Spleen (tissue), 11 donors: ENCODE data around the gene LTB4R2. TPM values are rescaled to one million over a fixed set of nuclear protein-coding genes. Genes with fewer than 3 reads are reported as not detected.

Experiments used
- DNase-seq: peaks from one replicate; pipeline ENCODE4 v3.0.0-alpha.2; 2020
- H3K27ac ChIP-seq, 8 donors: fragments of 200-600 bp; sonication (generic) in 7 of 8; 1 replicate in 4 of 8; 2 replicates in 4 of 8; pipeline versions ENCODE4 v1.5.0 to v1.8.0; 2016 to 2021; ENCODE audit warnings: inconsistent platforms in 4 of 8, mild to moderate bottlenecking in 4 of 8, moderate library complexity in 1 of 8
- H3K27me3 ChIP-seq, 7 donors: fragments of 200-600 bp; sonication (generic) in 6 of 7; replicated peaks in 1 of 7; 1 replicate in 4 of 7; 2 replicates in 3 of 7; pipeline versions ENCODE4 v1.5.0 to v1.8.0; 2016 to 2021; ENCODE audit warnings: inconsistent platforms in 3 of 7, mild to moderate bottlenecking in 1 of 7
- H3K36me3 ChIP-seq, 6 donors: fragments of 200-600 bp; sonication (generic) in 5 of 6; 1 replicate in 4 of 6; 2 replicates in 2 of 6; pipeline versions ENCODE4 v1.5.0 to v1.8.0; 2016 to 2021; ENCODE audit warnings: inconsistent platforms in 2 of 6
- H3K4me1 ChIP-seq, 6 donors: fragments of 200-600 bp; sonication (generic) in 5 of 6; 1 replicate in 3 of 6; 2 replicates in 3 of 6; pipeline versions ENCODE4 v1.5.0 to v1.8.0; 2016 to 2021; ENCODE audit warnings: inconsistent platforms in 3 of 6
- H3K4me3 ChIP-seq, 8 donors: fragments of 200-600 bp; sonication (generic) in 7 of 8; 1 replicate in 4 of 8; 2 replicates in 4 of 8; pipeline versions ENCODE4 v1.5.0 to v1.8.0; 2016 to 2021; ENCODE audit warnings: inconsistent platforms in 4 of 8, mild to moderate bottlenecking in 4 of 8, moderate library complexity in 2 of 8
- H3K9me3 ChIP-seq, 8 donors: fragments of 200-600 bp; sonication (generic) in 7 of 8; 1 replicate in 4 of 8; 2 replicates in 4 of 8; pipeline versions ENCODE4 v1.5.0 to v1.8.0; 2016 to 2021; ENCODE audit warnings: inconsistent platforms in 4 of 8
- POLR2A ChIP-seq, 3 donors: fragments of 450-650 bp; IDR thresholded peaks; one replicate each; pipeline ENCODE4 v1.5.1; 2017; ENCODE audit warnings: antibody characterized with exemption in 3 of 3, mild to moderate bottlenecking in 1 of 3
- POLR2AphosphoS5 ChIP-seq, 3 donors: sonication (generic); formaldehyde crosslinking; IDR thresholded peaks; one replicate each; pipeline ENCODE4 v1.5.1; 2017; ENCODE audit warnings: antibody characterized with exemption in 3 of 3
- WGBS, 5 donors: extraction: QIAGEN DNeasy Blood & Tissue Kit in 3 of 5; methylation state at CpG; one replicate each; pipeline versions ENCODE4 v1.1.5 to v1.1.7; 2013 to 2018; 5-methylcytosine and 5-hydroxymethylcytosine counted together
- intact Hi-C: fragments of 100-400 bp; cut with DNase I; formaldehyde crosslinking; loops from one replicate; pipeline ENCODE4 v1.15.0; 2023; ENCODE audit warnings: low total_unique reads
- polyA plus RNA-seq, 3 donors: library from polyadenylated mRNA; stranded (reverse); fragments of 200-250 nt; gene quantifications; one replicate each; pipeline ENCODE4 v1.2.1, GENCODE V29; 2013
- total RNA-seq, 7 donors: library from RNA; depleted of rRNA in 3 of 7; stranded (reverse); fragments of >200 nt in 3 of 7; fragmentation: NEBNext Ultra II Directional in 4 of 7; extraction: Animal tissue kit (Norgen Biotek cat#: 25700) in 4 of 7; gene quantifications; one replicate each; pipeline versions ENCODE4 v1.1.0 to v1.2.1, GENCODE V29; 2016 to 2021
- TF ChIP-seq, protein P1 (sequence below), 11 experiments: fragments of 200-600 bp in 7 of 11; fragments of 450-650 bp in 4 of 11; sonication (generic) in 4 of 11; IDR thresholded peaks in 8 of 11; conservative IDR thresholded peaks in 3 of 11; 1 replicate in 7 of 11; 2 replicates in 4 of 11; pipeline versions ENCODE4 v1.4.0 to v1.8.0; 2016 to 2021; ENCODE audit warnings: antibody characterized with exemption in 11 of 11, inconsistent platforms in 4 of 11, mild to moderate bottlenecking in 1 of 11
- donor health status: healthy with polysubstance abuse.
- donor health status: DM: no; HTN: no; CAD: no; lungs with moderate emphysema.
- donor health status: DM: no; HTN: no; CAD: no.
- donor health status: Bipolar disorder and iron deficiency.
- donor health status: healthy.
- donor health status: DM: no; HTN: no; CAD: no.
- donor health status: DM: yes; HTN: yes; CAD: no.

The LTB4R2 gene
- total and polyA plus RNA-seq, 10 donors, result 0.83 to 32.3 (median 13.9) TPM

DNA sequence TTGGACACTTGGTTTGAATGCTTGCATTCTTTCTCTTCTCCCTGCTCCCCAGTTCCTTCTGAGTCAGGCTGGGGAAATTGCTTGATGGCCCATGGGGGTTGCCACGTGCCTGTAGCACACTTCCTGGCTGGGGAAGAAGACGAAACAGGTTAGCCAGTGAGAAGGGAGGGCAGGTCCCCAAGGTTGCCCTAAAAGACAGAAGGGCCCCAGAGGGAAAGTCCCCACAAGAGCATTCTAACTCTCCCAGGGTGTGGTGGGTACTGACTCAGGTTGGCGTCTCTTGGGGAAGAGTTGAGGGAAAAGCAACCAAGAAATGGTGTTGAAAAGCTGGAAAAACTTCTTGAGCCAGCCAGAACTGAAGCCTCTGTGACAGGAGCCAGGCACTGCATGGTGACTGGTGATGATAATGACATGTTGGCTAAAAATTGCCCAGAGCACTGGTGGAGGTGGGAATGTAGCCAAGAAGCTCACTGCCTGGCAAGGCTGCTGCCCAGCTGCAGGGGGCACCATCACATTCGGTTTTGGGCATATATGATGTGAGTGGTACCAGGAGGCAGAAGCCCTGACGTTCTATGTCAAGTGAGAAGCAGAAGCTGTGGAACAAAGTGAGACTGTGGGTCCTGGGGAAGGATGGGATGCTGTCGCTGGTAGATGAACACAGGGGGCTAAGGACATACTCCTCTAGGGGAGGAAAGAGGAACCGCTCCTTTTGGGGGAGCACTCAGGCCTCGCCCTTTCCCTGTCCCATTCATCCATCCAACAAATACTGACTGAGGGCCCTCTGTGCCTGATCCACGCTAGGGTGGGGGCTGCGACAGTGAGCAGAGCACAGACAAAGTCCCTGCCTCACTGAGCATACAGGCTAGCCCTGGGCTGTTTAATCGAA is 30.4 kb upstream of the LTB4R2 start:
- H3K27ac ChIP-seq, result peak overlapping the region in 7 of 8 donors; percentile 37 to 100 (median 84)
- WGBS, 5 donors, result 52 to 68% (median 56%) methylated on average over 11 of the region's 11 CpGs
- intact Hi-C loops, result no loop called here

DNA sequence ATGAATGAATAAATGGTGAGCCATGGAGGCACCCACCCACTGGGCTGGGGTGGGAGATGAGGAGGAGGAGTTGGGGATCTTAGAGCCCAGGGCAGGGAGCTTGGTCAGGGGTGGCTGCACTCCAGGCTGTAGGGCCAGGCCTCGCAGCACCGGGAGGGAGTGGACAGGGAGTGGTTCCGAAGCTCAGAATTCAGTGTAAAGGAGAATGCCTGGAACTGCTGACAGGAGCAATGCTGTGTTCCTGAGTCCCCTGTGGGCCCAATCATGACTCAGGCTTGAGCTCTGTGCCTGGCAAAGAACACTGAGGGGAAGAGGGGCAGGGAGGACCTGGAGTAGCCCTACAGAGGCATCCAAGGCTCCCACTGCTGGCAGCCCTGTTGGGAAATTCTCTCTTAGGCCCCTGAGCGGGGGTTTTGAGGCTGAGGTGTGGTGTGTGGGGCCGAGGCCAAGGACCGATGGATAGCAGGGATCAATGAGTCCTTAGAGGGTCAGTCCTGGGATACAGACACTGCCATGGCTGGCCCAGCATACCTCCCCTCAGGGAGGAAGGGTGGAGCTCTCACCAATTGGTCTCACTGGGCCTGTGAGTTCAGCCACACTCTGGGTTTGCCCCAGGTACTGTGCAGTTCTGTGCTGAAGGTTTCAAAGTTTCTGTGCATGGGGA is 29.0 kb upstream of the LTB4R2 start:
- Histone ChIP-seq H3K4me1 (peaks cover 14 to 76% (median 57%) of the 10 kb centered on the region in 6 donors), H3K4me3 (no peak overlapping the region), H3K27ac (peak overlapping the region in 2 of 8 donors; percentile 68 to 87), H3K9me3 (no peaks in the 10 kb centered on the region), H3K36me3 (no peaks in the 10 kb centered on the region), H3K27me3 (no peaks in the 10 kb centered on the region)
- no peak for DNase-seq
- WGBS, 5 donors, result 93 to 98% (median 94%) methylated on average over 6 of the region's 6 CpGs
- TF ChIP-seq POLR2AphosphoS5 (IDR thresholded peaks at IDR 0.05) (no peak), POLR2A (IDR thresholded peaks at IDR 0.05) (no peak)
- TF ChIP-seq, protein P1, sequence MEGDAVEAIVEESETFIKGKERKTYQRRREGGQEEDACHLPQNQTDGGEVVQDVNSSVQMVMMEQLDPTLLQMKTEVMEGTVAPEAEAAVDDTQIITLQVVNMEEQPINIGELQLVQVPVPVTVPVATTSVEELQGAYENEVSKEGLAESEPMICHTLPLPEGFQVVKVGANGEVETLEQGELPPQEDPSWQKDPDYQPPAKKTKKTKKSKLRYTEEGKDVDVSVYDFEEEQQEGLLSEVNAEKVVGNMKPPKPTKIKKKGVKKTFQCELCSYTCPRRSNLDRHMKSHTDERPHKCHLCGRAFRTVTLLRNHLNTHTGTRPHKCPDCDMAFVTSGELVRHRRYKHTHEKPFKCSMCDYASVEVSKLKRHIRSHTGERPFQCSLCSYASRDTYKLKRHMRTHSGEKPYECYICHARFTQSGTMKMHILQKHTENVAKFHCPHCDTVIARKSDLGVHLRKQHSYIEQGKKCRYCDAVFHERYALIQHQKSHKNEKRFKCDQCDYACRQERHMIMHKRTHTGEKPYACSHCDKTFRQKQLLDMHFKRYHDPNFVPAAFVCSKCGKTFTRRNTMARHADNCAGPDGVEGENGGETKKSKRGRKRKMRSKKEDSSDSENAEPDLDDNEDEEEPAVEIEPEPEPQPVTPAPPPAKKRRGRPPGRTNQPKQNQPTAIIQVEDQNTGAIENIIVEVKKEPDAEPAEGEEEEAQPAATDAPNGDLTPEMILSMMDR (IDR thresholded peaks at IDR 0.05 in 8 of 11, conservative IDR thresholded peaks at IDR 0.05 in 3 of 11), result no peak
- intact Hi-C loops, result no loop called here

More for the DNA sequence above, 30.4 kb upstream of the LTB4R2 start:
- Histone ChIP-seq H3K36me3 (no peaks in the 10 kb centered on the region), H3K4me3 (peak overlapping the region in 1 of 8 donors; percentile 46), H3K4me1 (peaks cover 14 to 90% (median 67%) of the 10 kb centered on the region in 6 donors), H3K9me3 (no peaks in the 10 kb centered on the region), H3K27me3 (no peaks in the 10 kb centered on the region)
- peak; percentile 83 for DNase-seq
- TF ChIP-seq, protein P1 (IDR thresholded peaks at IDR 0.05 in 8 of 11, conservative IDR thresholded peaks at IDR 0.05 in 3 of 11), result peak in 7 of 11 experiments; percentile 18 to 52 (median 43)
- TF ChIP-seq POLR2AphosphoS5 (IDR thresholded peaks at IDR 0.05) (peak in 2 of 3 donors; percentile 30 to 31), POLR2A (IDR thresholded peaks at IDR 0.05) (no peak)

DNA sequence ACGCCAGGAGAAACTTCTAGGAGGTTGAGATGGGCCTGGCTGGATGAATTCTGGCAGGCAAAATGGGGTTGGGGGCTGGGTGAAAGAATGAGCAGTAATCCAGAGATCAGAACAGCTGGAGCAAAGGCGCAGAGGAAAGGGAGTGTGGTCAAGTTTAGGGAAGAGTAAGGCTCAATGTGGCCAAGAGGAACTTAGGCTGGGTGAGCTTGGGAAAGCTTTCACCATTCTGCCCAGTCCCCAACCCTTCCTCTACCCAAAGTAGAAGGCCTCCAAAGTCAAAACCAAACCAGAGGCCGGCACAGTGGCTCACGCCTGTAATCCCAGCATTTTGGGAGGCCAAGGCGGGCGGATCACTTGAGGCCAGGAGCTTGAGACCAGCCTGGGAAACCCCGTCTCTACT is 28.3 kb upstream of the LTB4R2 start:
- no peaks in the 10 kb centered on the region for H3K27me3 ChIP-seq
- no peak for DNase-seq

More for the DNA sequence above, 28.3 kb upstream of the LTB4R2 start:
- Histone ChIP-seq H3K4me3 (no peak overlapping the region), H3K36me3 (no peaks in the 10 kb centered on the region), H3K9me3 (no peaks in the 10 kb centered on the region), H3K27ac (peak overlapping the region in 5 of 8 donors; percentile 27 to 68 (median 54)), H3K4me1 (peaks cover 14 to 69% (median 53%) of the 10 kb centered on the region in 6 donors)
- intact Hi-C loops, result no loop called here
- 78 to 95% (median 87%) methylated on average over 7 of the region's 7 CpGs for WGBS, 5 donors
- TF ChIP-seq, protein P1 (IDR thresholded peaks at IDR 0.05 in 8 of 11, conservative IDR thresholded peaks at IDR 0.05 in 3 of 11), result no peak
- no peak for TF ChIP-seq POLR2A (IDR thresholded peaks at IDR 0.05)
- no peak for TF ChIP-seq POLR2AphosphoS5 (IDR thresholded peaks at IDR 0.05)
